Upper lobe of right lung (tissue), 1 donor: Measurements from ENCODE around the gene ROR1. TPM values are rescaled to one million over a fixed set of nuclear protein-coding genes. Genes with fewer than 3 reads are reported as not detected.

Experiments
- ATAC-seq: fragments of 200-7000 bp; cut with Tn5 transposase; one replicate; pipeline ENCODE4 v1.9.1; 2020; ENCODE audit warnings: mild to moderate bottlenecking, moderate library complexity
- DNase-seq: peaks from one replicate; pipeline ENCODE4 v3.0.0-alpha.2; 2020
- H3K27ac ChIP-seq: fragments of 200-600 bp; one replicate; pipeline ENCODE4 v1.8.0; 2022
- H3K27me3 ChIP-seq: fragments of 200-600 bp; one replicate; pipeline ENCODE4 v1.8.0; 2022; ENCODE audit warnings: mild to moderate bottlenecking
- H3K36me3 ChIP-seq: fragments of 200-600 bp; one replicate; pipeline ENCODE4 v1.8.0; 2022
- H3K4me1 ChIP-seq: fragments of 200-600 bp; one replicate; pipeline ENCODE4 v1.8.0; 2022
- H3K4me3 ChIP-seq: fragments of 200-600 bp; one replicate; pipeline ENCODE4 v1.8.0; 2022; ENCODE audit warnings: mild to moderate bottlenecking
- H3K9me3 ChIP-seq: fragments of 200-600 bp; one replicate; pipeline ENCODE4 v1.8.0; 2022
- intact Hi-C: fragments of 100-400 bp; cut with DNase I; formaldehyde crosslinking; loops from one replicate; pipeline ENCODE4 v1.11.0; 2022
- total RNA-seq: library from RNA; stranded (reverse); fragmentation: NEBNext Ultra II Directional; extraction: Animal tissue kit (Norgen Biotek cat#: 25700); gene quantifications from one replicate; pipeline ENCODE4 v1.2.1, GENCODE V29; 2021
- TF ChIP-seq, protein P1 (sequence below): fragments of 200-600 bp; IDR thresholded peaks from one replicate; pipeline ENCODE4 v1.8.0; 2022; ENCODE audit warnings: antibody characterized with exemption
- donor health status: DM: no; HTN: yes; CAD: no; lungs with severe emphysema.

Gene ROR1
- total RNA-seq, 1 donor from 2014 or later = 21.4 TPM

DNA sequence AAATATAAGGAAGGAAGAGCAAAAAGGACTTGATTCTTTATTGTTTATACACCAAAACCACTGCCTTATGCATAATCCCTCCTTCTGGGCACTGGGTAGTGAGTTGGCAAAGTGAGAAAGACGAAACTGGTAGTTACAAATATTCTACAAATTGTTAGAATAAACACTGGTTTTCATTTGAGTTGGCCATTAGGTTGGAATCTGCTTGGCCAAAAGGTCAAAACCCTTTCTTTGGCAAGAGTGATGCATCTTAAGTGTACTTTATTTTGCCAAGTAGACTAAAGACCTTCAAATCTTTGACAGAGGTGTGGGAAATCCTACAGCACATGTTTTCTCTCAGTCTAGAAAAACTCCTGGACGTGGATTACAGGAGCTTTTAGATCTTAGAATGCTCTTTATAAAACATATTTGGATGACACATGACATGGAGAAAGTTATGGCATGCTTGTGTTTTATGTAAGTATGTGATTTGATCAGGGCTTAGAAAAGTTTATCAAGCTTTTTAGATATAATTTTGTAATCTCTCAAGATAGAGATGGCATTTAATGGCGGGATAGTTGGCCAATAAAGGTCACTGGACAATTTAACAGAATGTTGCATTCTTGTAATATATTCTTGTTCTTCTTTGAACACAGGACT lies 120.9 kb downstream of the ROR1 start:
- Histone ChIP-seq H3K4me3 (no peak overlapping the region), H3K9me3 (no peaks in the 10 kb centered on the region), H3K27me3 (no peaks in the 10 kb centered on the region), H3K27ac (no peak overlapping the region), H3K36me3 (no peaks in the 10 kb centered on the region), H3K4me1 (peaks cover 3% of the 10 kb centered on the region)
- intact Hi-C loops = no loop called here
- ATAC-seq (no peak), DNase-seq (no peak)
- TF ChIP-seq, protein P1, sequence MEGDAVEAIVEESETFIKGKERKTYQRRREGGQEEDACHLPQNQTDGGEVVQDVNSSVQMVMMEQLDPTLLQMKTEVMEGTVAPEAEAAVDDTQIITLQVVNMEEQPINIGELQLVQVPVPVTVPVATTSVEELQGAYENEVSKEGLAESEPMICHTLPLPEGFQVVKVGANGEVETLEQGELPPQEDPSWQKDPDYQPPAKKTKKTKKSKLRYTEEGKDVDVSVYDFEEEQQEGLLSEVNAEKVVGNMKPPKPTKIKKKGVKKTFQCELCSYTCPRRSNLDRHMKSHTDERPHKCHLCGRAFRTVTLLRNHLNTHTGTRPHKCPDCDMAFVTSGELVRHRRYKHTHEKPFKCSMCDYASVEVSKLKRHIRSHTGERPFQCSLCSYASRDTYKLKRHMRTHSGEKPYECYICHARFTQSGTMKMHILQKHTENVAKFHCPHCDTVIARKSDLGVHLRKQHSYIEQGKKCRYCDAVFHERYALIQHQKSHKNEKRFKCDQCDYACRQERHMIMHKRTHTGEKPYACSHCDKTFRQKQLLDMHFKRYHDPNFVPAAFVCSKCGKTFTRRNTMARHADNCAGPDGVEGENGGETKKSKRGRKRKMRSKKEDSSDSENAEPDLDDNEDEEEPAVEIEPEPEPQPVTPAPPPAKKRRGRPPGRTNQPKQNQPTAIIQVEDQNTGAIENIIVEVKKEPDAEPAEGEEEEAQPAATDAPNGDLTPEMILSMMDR = no peak

DNA sequence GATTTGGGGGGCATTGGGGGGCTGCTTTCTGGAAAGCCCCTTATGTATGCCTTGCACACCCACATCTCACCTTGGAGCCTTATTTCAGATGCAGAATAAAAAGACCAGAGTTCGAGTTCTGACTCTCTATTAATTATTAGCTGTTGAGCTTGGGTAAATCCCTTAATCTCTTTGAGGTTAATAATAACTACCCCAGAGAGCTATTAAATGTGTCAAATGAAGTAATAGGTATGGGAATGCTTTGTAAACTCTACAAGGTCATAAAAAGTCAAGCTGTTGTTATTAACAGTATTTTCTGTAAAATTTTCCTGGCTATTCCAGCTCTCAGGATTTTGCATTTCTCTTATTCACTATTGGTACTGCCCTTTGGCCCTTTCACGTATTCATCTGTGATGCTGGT lies 122.9 kb downstream of the ROR1 start:
- TF ChIP-seq, protein P1 = no peak
- intact Hi-C loops = no loop called here
- Histone ChIP-seq H3K36me3 (no peaks in the 10 kb centered on the region), H3K9me3 (no peaks in the 10 kb centered on the region), H3K4me3 (no peak overlapping the region), H3K4me1 (peaks cover 3% of the 10 kb centered on the region), H3K27ac (no peak overlapping the region), H3K27me3 (no peaks in the 10 kb centered on the region)
- ATAC-seq = no peak
- no peak for DNase-seq

DNA sequence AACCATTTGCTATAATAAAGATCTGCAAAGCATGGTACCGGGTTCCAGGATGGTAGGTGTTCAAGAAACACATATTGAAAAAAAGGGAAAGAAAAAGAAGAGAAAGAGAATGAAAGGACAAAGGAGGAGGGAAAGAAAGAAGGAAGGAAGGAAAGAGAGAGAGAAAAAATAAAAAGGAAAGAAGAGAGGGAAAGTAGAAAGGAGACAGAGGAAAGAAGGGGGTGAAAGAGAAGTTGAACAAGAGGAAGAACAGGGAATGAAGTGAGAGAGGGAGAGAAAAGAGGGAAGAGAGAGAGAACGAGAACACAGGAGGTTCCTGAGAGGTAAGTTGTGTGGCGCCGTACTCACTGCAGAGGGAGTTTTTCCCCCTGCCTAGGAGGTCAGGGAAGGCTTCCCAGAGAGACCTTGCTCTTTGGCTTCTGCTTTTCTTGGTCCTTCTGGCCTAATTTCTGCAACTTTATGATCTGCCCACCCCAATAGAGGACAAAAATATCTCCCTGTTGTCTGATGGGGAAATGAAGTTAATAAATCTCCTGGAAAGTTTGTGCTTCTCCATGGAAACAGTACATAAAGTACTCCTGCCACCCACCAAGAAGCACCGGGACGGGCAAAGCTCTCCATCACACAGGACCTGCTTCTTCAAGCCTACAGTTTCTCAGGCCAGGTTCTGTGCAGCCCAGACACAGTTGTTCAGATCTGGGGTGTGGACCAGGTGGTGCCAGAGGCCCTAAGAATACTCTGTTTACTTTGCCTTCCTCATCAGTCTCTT lies 124.8 kb downstream of the ROR1 start:
- H3K27ac ChIP-seq = no peak overlapping the region
- H3K4me3 ChIP-seq = no peak overlapping the region
- H3K4me1 ChIP-seq = peaks cover 3% of the 10 kb centered on the region
- H3K36me3 ChIP-seq = no peaks in the 10 kb centered on the region
- ATAC-seq (no peak), DNase-seq (no peak)
- intact Hi-C loops = no loop called here
- TF ChIP-seq, protein P1 = no peak
- no peaks in the 10 kb centered on the region for H3K27me3 ChIP-seq
- no peaks in the 10 kb centered on the region for H3K9me3 ChIP-seq

DNA sequence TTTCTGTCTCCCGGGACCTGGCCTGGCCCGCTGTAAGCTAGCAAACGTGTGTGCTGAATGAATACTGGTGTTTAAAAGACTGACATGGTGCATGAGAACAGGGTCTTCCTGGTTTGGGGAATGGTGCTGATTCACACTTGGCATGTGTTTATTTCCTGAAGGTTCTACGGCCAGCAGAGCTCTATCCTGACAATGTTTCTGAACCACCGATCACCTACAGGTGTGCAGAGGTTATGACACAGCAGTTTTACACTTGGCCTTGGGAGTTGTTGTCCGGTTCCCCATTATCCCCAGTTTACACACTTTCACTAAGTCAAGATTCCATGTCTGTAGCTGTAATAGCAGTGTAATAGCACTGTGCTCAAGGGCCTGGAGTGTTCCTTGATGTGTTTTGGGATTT lies 127.3 kb downstream of the ROR1 start:
- Histone ChIP-seq H3K4me1 (no peaks in the 10 kb centered on the region), H3K4me3 (no peak overlapping the region), H3K27ac (no peak overlapping the region), H3K9me3 (no peaks in the 10 kb centered on the region), H3K36me3 (no peaks in the 10 kb centered on the region), H3K27me3 (no peaks in the 10 kb centered on the region)
- ATAC-seq = peak; percentile 33
- TF ChIP-seq, protein P1 = no peak
- intact Hi-C loops = no loop called here
- DNase-seq = no peak

DNA sequence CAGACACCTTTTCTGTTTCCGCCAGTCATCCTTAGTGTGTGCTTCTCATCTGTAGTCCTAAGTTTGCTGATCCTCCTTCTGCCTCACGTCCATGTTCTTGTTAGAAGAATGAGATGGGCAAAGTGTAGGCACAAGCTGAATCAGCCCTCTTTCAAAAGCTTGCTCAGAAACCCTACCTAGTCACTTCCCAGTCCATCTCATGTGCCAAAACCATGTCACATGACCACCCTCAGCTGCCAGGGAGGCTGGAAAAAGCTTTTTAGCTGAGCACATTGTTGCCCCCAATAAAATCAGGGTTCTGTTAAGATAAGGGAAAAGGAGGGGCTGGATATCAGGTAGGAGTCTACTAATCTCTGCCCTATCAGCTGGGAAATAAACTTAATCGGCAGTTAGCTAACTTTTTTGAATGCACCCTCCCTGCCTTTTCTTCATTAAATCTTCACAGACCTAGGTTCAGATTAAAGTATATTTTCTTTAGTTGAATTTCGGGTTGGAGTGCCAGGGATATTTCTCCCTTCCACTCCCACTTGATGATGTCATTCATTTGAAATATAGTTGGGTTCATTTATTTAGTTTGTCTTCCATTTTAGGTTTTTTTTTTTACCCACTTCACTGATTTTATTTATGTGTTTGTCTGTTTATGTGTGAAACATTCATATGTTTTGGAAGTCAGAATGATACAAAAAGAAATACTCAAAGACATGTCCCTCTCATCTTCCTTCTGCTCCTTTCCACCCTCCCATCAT lies 129.2 kb downstream of the ROR1 start:
- no peak overlapping the region for H3K4me3 ChIP-seq
- ATAC-seq (no peak), DNase-seq (no peak)
- H3K27ac ChIP-seq = no peak overlapping the region
- no peaks in the 10 kb centered on the region for H3K27me3 ChIP-seq
- TF ChIP-seq, protein P1 = no peak
- no peaks in the 10 kb centered on the region for H3K9me3 ChIP-seq
- H3K4me1 ChIP-seq = no peaks in the 10 kb centered on the region
- intact Hi-C loops = no loop called here
- H3K36me3 ChIP-seq = no peaks in the 10 kb centered on the region
